ENCODE results near the gene CALML4. TPM values are rescaled to one million over a fixed set of nuclear protein-coding genes. Genes with fewer than 3 reads are reported as not detected.

Gene CALML4
- total and polyA plus RNA-seq, 2 experiments from 2014 or later: 13.4 to 16.2 TPM

GRCh38 chr15:68231102-68231818, 26.1 kb upstream of the CALML4 start:
- Mint-ChIP-seq H3K27ac (no peak overlapping the region), H3K4me1 (peaks cover 42% of the 10 kb centered on the region), H3K9me3 (no peaks in the 10 kb centered on the region; the same call in 2 of the 3 replicates), H3K36me3 (ENCODE audit: low read depth) (0 out of 3 replicates have a peak, but pooled peaks cover 5% of the 10 kb centered on the region), H3K27me3 (ENCODE audit: insufficient read depth, low read depth, poor library complexity) (peaks cover 21% of the 10 kb centered on the region), H3K4me3 (peak overlapping the region; percentile 33; the same call in 2 of the 3 replicates)
- H4K20me1 ChIP-seq (replicated peaks; ENCODE audit: insufficient read depth): peaks cover 22% of the 10 kb centered on the region
- H3K4me1 ChIP-seq (ENCODE audit: insufficient read depth): peaks cover 17% of the 10 kb centered on the region; the same call in 1 of the 2 replicates
- H3K27ac ChIP-seq (ENCODE audit: low read depth): no peak overlapping the region
- DNase-seq (ENCODE audit: low spot score) (no peak), ATAC-seq (no peak)
- no peak for TF ChIP-seq EZH2phosphoT487 (IDR thresholded peaks at IDR 0.05; ENCODE audit: unreplicated experiment)
- no peak overlapping the region for H3K4me3 ChIP-seq
- H3F3A ChIP-seq (replicated peaks; ENCODE audit: low read depth): peaks cover 13% of the 10 kb centered on the region
- peaks cover 27% of the 10 kb centered on the region for H3K79me2 ChIP-seq (replicated peaks; ENCODE audit: insufficient read depth)
- H2AFZ ChIP-seq: no peak overlapping the region
- H3K27me3 ChIP-seq (ENCODE audit: insufficient read depth): no peaks in the 10 kb centered on the region
- H3K4me2 ChIP-seq: no peak overlapping the region
- no peaks in the 10 kb centered on the region for H3K9me2 ChIP-seq (ENCODE audit: insufficient read depth)
- H3K36me3 ChIP-seq (ENCODE audit: insufficient read depth): no peaks in the 10 kb centered on the region

- no peaks in the 10 kb centered on the region for H3K36me3 ChIP-seq (ENCODE audit: insufficient read depth)
- Mint-ChIP-seq H3K27me3 (ENCODE audit: insufficient read depth, low read depth, poor library complexity) (peaks cover 21% of the 10 kb centered on the region), H3K4me1 (peaks cover 42% of the 10 kb centered on the region), H3K4me3 (peak overlapping the region; percentile 82), H3K27ac (peak overlapping the region; percentile 51; the same call in 1 of the 2 replicates), H3K9me3 (no peaks in the 10 kb centered on the region; the same call in 2 of the 3 replicates), H3K36me3 (ENCODE audit: low read depth) (0 out of 3 replicates have a peak, but pooled peaks cover 5% of the 10 kb centered on the region)
- peaks cover 17% of the 10 kb centered on the region; the same call in 1 of the 2 replicates for H3K4me1 ChIP-seq (ENCODE audit: insufficient read depth)
- H3F3A ChIP-seq (replicated peaks; ENCODE audit: low read depth): peaks cover 13% of the 10 kb centered on the region
- H3K27ac ChIP-seq (ENCODE audit: low read depth): no peak overlapping the region
- peak; percentile 1; the same call in 1 of the 3 replicates for ATAC-seq
- no peak for DNase-seq (ENCODE audit: low spot score)
- no peaks in the 10 kb centered on the region for H3K9me2 ChIP-seq (ENCODE audit: insufficient read depth)
- peak overlapping the region; percentile 100 for H3K4me2 ChIP-seq
- H2AFZ ChIP-seq: peak overlapping the region; percentile 99
- H3K4me3 ChIP-seq: peak overlapping the region; percentile 94
- H3K79me2 ChIP-seq (replicated peaks; ENCODE audit: insufficient read depth): peaks cover 36% of the 10 kb centered on the region
- no peaks in the 10 kb centered on the region for H3K27me3 ChIP-seq (ENCODE audit: insufficient read depth)
- peaks cover 27% of the 10 kb centered on the region for H4K20me1 ChIP-seq (replicated peaks; ENCODE audit: insufficient read depth)
- TF ChIP-seq ZNF462 (CRISPR knock-in tag; IDR thresholded peaks at IDR 0.05) (no peak), CTCF (conservative IDR thresholded peaks at IDR 0.05; ENCODE audit: low read depth in 2 of 2) (peak in 1 of 2 experiments; percentile 24; a peak in 1 of 4 replicates)
These were observed 25.3 kb upstream of the CALML4 start for GRCh38 chr15:68230157-68231100.
